GM12873 (cell line): ENCODE measurements around the gene RPL32.

ENCODE experiments used
- TF ChIP-seq, protein P1 (sequence below): IDR thresholded peaks from 2 replicates; pipeline ENCODE4 v1.5.1; 2012; ENCODE audit warnings: low read depth, mild to moderate bottlenecking, moderate library complexity, low read length, control low read depth; ENCODE audit not compliant: insufficient read depth; ENCODE audit errors: missing control alignments

Gene RPL32

DNA sequence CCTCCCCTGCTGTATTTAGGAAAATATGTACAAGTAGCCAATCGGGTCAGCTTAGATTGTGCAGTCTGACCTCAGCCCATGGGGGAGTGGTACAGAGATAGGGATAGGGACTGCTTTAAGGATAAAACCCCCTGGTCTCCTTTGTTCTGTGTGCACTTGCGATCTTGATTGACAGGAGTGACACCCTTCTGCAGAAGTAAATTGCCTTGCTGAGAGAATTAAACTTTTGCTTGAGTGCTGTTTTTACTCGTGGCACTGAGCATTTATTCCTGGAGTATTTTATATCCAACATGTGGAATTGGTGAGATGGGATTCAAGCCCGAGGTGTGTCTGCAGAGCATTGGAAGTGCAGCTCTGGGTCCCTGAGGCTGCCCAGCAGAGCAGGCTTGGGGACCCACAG is 23.9 kb upstream of the RPL32 start:
- TF ChIP-seq, protein P1, sequence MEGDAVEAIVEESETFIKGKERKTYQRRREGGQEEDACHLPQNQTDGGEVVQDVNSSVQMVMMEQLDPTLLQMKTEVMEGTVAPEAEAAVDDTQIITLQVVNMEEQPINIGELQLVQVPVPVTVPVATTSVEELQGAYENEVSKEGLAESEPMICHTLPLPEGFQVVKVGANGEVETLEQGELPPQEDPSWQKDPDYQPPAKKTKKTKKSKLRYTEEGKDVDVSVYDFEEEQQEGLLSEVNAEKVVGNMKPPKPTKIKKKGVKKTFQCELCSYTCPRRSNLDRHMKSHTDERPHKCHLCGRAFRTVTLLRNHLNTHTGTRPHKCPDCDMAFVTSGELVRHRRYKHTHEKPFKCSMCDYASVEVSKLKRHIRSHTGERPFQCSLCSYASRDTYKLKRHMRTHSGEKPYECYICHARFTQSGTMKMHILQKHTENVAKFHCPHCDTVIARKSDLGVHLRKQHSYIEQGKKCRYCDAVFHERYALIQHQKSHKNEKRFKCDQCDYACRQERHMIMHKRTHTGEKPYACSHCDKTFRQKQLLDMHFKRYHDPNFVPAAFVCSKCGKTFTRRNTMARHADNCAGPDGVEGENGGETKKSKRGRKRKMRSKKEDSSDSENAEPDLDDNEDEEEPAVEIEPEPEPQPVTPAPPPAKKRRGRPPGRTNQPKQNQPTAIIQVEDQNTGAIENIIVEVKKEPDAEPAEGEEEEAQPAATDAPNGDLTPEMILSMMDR = no peak

DNA sequence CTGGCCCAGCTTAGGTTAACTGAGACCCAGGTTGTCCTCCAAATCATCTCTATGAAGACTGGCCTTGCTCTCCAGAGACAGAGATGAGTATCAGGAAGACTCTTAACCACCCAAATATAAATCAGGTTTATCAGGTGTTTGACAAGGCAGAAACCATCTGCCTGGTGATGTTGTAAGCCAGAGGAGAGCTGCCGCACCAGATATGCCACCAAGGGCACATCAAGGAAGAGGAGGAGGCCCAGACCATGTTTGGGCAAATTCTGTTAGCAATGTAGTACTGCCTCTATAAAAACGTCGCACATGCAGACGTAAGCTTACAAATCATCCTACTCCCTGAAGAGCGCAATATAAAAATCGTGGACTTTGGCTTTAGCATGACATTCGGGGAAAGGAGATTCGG is 21.0 kb upstream of the RPL32 start:
- TF ChIP-seq, protein P1 = no peak

DNA sequence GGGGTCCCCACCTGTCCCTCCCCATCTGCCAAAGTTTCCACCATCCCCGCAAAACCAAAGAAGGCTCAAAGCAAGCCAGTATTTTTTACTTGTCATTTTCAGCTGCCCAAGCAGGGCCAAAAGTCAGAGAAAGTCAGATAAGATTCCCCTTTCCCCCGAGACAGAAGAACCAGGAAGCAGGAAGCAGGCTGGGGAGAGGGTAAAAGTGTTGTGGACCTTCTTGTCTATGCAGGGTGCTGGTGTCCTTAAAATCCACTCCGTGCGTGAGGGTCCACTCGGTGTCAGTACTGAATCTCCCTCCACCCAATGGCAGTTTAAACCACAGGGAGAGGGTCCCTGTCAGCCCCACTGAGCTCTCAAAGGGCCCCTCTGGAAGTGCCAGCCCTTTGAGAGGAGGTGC is 20.2 kb upstream of the RPL32 start:
- TF ChIP-seq, protein P1 = no peak

DNA sequence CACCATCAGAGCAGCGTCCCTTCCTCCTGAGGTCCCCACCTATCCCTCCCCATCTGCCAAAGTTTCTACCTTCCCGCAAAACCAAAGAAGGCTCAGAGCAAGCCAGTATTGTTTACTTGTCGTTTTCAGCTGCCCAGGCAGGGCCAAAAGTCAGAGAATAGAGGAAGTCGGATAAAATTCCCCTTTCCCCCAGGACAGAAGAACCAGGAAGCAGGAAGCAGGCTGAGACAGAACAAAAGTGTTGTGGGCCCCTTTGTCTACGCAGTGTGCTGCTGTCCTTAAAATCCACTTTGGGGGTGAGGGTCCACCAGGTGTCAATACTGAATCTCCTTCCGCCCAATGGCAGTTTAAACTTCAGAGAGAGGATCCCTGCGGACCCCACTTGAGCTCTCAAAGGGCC is 18.5 kb upstream of the RPL32 start:
- TF ChIP-seq, protein P1 = no peak

DNA sequence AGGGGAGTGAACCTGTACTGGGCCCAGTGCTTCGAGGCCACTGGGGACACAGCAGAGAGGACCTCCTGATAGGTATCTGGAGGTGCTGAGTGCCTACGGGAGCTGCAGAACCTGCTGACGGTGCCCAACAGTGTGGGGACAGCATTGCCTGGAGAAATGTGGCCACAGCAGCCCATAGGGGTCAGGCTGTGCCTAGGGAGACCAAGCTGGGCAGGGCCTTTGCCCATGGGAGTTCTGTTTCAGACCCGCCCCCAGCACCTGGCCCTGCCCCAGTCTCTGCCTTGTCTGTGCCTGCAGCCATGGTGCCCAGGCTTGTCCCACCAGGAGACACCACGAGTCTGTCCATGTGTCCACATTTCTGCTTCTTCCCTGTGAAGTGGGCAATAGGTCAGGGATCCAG is 15.3 kb upstream of the RPL32 start:
- TF ChIP-seq, protein P1 = no peak

DNA sequence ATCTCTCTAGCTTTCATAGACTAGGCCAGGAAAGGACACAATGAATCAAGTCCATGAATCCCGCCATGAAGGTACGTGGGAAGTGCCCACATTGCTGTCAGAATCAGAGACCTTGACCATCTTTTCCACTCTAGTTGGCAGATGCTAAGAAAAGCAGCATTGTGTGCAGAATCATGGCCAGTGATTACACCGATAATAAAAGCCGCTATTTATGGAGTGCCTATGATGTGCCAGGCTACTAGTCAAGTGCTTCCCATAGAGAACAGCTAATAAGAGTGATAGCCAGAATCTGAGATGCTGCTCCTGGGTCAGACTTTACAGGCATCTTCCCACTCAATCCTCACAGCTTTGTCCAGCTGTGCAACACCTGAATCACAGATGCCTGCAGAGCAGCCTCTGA is 13.2 kb upstream of the RPL32 start:
- TF ChIP-seq, protein P1 = no peak

DNA sequence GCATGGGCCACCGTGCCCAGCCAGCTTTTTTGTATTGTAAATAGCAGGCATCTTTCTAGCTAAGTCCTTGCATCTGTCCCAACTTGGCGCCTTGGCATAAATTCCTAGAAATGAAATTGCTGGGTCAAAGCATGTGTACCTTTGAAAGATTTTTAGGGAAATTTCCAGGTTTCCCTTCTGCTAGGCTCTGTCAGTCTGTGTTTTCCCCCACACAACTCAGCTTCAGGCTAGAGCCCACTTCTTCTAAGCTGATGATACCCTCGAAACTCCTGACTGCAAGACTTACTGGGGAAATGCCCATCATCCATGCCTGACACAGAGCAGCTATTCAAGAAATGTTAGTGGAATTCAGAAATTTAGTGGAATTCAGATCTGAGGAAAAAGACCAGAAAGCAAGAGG is 10.8 kb upstream of the RPL32 start:
- TF ChIP-seq, protein P1 = no peak
